ENCODE data around the gene TP63. TPM values are rescaled to one million over a fixed set of nuclear protein-coding genes. Genes with fewer than 3 reads are reported as not detected.
"Not testable (repeated sequence)": the region's sequence is repeated elsewhere in the genome, so short reads cannot be mapped to it uniquely, and the experiment has no call there.

Gene TP63
- total RNA-seq, 1 donor from 2014 or later = 144 TPM

DNA sequence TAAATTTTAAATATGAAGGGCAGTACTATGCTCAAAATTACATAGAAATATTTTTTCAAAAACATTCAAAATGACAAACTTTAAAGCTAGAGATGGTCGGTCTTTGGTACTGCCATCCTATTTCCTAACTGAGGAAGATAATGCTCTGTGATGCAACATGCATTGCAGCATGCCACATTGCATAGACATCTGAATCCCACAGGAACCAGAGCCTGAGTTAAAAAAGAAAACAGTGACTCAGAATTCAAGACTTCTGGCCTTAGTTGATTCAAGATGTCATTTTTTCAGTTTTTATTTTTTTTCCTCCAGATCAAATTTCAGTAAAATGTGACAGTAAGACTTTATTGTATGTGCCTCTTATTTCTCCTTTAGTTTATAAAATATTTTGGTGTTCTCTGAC lies 33.1 kb downstream of the TP63 start:
- H3K4me1 ChIP-seq = no peaks in the 10 kb centered on the region
- no peaks in the 10 kb centered on the region for H3K9me3 ChIP-seq
- H3K27me3 ChIP-seq = no peaks in the 10 kb centered on the region
- H3K4me3 ChIP-seq = no peak overlapping the region
- no peak for DNase-seq (ENCODE audit: extremely low spot score in 2 of 2)
- no peak overlapping the region for H3K27ac ChIP-seq
- TF ChIP-seq, protein P1, sequence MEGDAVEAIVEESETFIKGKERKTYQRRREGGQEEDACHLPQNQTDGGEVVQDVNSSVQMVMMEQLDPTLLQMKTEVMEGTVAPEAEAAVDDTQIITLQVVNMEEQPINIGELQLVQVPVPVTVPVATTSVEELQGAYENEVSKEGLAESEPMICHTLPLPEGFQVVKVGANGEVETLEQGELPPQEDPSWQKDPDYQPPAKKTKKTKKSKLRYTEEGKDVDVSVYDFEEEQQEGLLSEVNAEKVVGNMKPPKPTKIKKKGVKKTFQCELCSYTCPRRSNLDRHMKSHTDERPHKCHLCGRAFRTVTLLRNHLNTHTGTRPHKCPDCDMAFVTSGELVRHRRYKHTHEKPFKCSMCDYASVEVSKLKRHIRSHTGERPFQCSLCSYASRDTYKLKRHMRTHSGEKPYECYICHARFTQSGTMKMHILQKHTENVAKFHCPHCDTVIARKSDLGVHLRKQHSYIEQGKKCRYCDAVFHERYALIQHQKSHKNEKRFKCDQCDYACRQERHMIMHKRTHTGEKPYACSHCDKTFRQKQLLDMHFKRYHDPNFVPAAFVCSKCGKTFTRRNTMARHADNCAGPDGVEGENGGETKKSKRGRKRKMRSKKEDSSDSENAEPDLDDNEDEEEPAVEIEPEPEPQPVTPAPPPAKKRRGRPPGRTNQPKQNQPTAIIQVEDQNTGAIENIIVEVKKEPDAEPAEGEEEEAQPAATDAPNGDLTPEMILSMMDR (IDR thresholded peaks at IDR 0.05) = no peak
- TF ChIP-seq POLR2A (IDR thresholded peaks at IDR 0.05) = no peak
- TF ChIP-seq POLR2AphosphoS5 (IDR thresholded peaks at IDR 0.05; ENCODE audit: insufficient read depth in 1 of 2, low read depth in 1 of 2) = no peak
- no peaks in the 10 kb centered on the region for H3K36me3 ChIP-seq
- intact Hi-C loops (cut with DNase I) = no loop called here

DNA sequence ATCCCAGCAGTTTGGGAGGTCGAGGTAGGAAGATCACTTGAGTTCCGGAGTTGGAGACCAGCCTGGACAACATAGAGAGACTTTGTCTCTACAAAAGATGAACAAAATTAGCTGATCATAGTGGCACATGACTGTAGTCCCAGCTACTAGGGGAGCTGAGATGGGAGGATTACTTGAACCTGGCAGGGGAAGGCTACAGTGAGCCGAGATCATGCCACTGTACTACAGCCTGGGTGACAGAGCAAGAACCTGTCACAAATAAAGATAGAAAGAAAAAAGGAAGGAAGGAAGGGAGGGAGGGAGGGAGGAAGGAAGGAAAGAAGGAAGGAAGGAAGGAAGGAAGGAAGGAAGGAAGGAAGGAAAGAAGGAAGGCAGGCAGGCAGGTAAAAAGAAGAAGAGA lies 41.2 kb downstream of the TP63 start:
- H3K9me3 ChIP-seq; H3K4me3 ChIP-seq; DNase-seq (ENCODE audit: extremely low spot score in 2 of 2); H3K4me1 ChIP-seq; H3K36me3 ChIP-seq; H3K27ac ChIP-seq; intact Hi-C loops (cut with DNase I); H3K27me3 ChIP-seq: not testable (repeated sequence)

DNA sequence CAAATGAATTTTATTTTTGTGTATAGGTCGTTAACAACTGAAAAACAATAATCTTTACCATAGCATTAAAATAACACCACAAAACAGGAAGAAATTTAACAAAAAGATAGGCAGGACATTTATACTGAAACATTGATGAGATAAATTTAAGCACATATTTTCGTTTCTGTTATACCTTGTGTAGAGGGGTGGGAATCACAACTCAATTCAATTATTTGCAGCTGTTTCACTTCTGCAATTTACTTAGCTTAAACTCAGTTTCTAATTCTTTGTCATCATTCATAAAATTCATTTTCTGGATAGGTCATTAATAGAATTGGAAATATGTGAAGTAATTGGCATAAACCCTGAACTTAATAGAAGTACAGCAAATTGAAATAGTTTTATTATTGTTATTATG lies 42.3 kb downstream of the TP63 start:
- Histone ChIP-seq H3K27me3 (no peaks in the 10 kb centered on the region), H3K9me3 (no peaks in the 10 kb centered on the region), H3K27ac (no peak overlapping the region), H3K4me3 (no peak overlapping the region), H3K4me1 (no peaks in the 10 kb centered on the region), H3K36me3 (no peaks in the 10 kb centered on the region)
- no peak for DNase-seq (ENCODE audit: extremely low spot score in 2 of 2)
- TF ChIP-seq POLR2A (IDR thresholded peaks at IDR 0.05) (no peak), POLR2AphosphoS5 (IDR thresholded peaks at IDR 0.05; ENCODE audit: insufficient read depth in 1 of 2, low read depth in 1 of 2) (no peak)
- TF ChIP-seq, protein P1 (IDR thresholded peaks at IDR 0.05) = no peak
- intact Hi-C loops (cut with DNase I) = no loop called here

DNA sequence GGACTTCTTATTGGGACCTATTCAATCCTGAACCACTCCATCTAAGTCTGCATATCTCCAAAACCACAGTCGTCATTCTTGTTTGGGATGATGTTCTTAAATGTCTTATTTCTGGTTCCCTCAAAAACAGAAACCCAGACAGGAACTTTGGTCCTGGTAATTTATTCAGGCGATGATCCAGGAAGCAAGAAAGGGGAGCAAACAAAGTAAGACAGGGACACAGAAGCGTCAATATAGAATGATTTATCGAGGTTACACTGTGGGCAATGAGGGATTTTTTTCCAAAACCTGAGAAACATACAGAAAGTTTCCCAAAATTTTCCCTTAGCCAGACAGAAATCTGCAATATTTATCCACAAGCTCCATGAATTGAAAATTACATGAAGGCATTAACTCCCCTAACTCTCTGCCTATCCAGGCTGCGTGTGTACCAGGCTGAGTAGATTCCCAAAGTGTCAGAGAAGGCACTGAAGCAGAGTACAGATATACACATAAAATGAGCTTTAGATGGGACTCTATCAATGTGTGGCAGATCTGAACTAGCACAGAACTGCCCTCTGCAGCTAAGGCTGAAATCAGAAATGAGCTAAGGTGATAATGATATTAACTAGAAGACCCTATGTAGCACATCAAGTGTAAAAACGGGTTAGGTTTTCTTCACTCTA lies 43.2 kb downstream of the TP63 start:
- no peaks in the 10 kb centered on the region for H3K36me3 ChIP-seq
- no peaks in the 10 kb centered on the region for H3K4me1 ChIP-seq
- intact Hi-C loops (cut with DNase I) = no loop called here
- H3K9me3 ChIP-seq = no peaks in the 10 kb centered on the region
- no peak overlapping the region for H3K4me3 ChIP-seq
- no peak for TF ChIP-seq POLR2A (IDR thresholded peaks at IDR 0.05)
- no peak for TF ChIP-seq POLR2AphosphoS5 (IDR thresholded peaks at IDR 0.05; ENCODE audit: insufficient read depth in 1 of 2, low read depth in 1 of 2)
- TF ChIP-seq, protein P1 (IDR thresholded peaks at IDR 0.05) = no peak
- no peak for DNase-seq (ENCODE audit: extremely low spot score in 2 of 2)
- no peaks in the 10 kb centered on the region for H3K27me3 ChIP-seq
- no peak overlapping the region for H3K27ac ChIP-seq

DNA sequence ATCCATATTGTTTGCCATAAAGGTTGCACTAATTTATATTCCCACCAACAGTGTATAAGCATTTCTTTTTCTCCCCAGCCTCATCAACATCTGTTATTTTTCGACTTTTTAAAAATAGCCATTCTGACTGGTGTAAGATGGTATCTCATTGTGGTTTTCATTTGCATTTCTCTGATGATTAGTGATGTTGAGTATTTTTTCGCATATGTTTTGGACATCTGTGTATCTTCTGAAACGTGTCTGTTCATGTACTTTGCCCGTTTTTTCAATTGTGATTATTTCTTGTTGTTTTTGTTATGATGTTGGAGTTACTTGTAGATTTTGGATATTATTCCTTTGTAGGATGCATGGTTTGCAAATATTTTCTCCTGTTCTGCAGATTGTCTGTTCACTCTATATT lies 46.5 kb downstream of the TP63 start:
- intact Hi-C loops (cut with DNase I) = no loop called here

More for the DNA sequence above, 46.5 kb downstream of the TP63 start:
- TF ChIP-seq, protein P1 (IDR thresholded peaks at IDR 0.05) = no peak
- TF ChIP-seq POLR2AphosphoS5 (IDR thresholded peaks at IDR 0.05; ENCODE audit: insufficient read depth in 1 of 2, low read depth in 1 of 2) (no peak), POLR2A (IDR thresholded peaks at IDR 0.05) (no peak)
- H3K9me3 ChIP-seq = no peaks in the 10 kb centered on the region
- no peaks in the 10 kb centered on the region for H3K27me3 ChIP-seq
- H3K36me3 ChIP-seq = no peaks in the 10 kb centered on the region
- DNase-seq (ENCODE audit: extremely low spot score in 2 of 2) = no peak
- no peak overlapping the region for H3K27ac ChIP-seq
- H3K4me3 ChIP-seq = no peak overlapping the region
- no peaks in the 10 kb centered on the region for H3K4me1 ChIP-seq
